WERI-Rb-1 (cell line): ENCODE data around the gene ASTN1.

Experiments used
- DNase-seq: peaks from one replicate; pipeline ENCODE4 v3.0.0-alpha.2; 2020
- H3K27ac ChIP-seq: fragments of 250-450 bp; sonication (Bioruptor Pico); 2 replicates; pipeline ENCODE4 v1.5.1; 2020; ENCODE audit warnings: mild to moderate bottlenecking, moderate library complexity
- H3K27me3 ChIP-seq: fragments of 250-450 bp; sonication (Bioruptor Pico); 2 replicates; pipeline ENCODE4 v1.5.1; 2021; ENCODE audit warnings: mild to moderate bottlenecking, low read depth, moderate library complexity; ENCODE audit not compliant: insufficient read depth, severe bottlenecking
- H3K36me3 ChIP-seq: fragments of 250-450 bp; sonication (Bioruptor Pico); 2 replicates; pipeline ENCODE4 v1.5.1; 2020; ENCODE audit warnings: mild to moderate bottlenecking, moderate library complexity
- H3K4me3 ChIP-seq: 2 replicates; pipeline ENCODE4 v1.5.1; 2011; ENCODE audit warnings: low read depth, mild to moderate bottlenecking, control low read depth, low read length
- H3K9me3 ChIP-seq: fragments of 250-450 bp; sonication (Bioruptor Pico); 2 replicates; pipeline ENCODE4 v1.5.1; 2021; ENCODE audit warnings: mild to moderate bottlenecking, moderate library complexity; ENCODE audit not compliant: severe bottlenecking
- TF ChIP-seq, protein P1 (sequence below): IDR thresholded peaks from 2 replicates; pipeline ENCODE4 v1.5.1; 2011; ENCODE audit warnings: low read depth, mild to moderate bottlenecking, control low read depth, inconsistent platforms, low read length

The ASTN1 gene

DNA sequence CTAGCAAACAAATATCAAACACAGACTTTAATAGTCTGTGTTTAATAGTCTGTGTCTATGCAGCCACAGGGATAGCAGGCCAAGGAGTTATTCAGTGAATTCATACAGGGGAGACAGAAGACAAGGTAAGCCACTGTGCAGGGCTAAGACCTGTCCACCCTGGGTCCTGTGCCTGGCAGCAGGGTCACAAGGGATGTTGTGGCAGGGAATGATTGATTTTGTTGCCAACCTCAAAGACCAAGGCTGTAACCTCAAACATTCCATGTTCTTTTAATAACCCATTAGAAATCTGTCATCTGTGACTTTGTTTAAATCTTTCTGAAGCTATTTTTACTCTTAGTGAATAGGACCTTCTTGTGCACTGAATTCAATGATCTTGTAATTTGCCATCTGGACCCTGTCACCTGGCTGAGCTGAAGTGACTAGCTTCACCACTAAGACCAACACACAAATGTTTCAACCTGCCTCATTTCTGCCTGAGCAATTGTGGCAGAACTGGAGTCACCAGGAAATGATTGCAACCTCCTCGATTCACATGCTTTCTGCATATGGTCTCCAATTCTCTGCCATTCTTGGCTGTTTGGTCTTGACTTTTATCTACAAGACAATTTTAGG, 154.2 kb downstream of the ASTN1 start:
- Histone ChIP-seq H3K4me3 (no peak overlapping the region), H3K36me3 (no peaks in the 10 kb centered on the region), H3K27ac (peak overlapping the region; percentile 12), H3K27me3 (no peaks in the 10 kb centered on the region), H3K9me3 (no peaks in the 10 kb centered on the region)
- TF ChIP-seq, protein P1, sequence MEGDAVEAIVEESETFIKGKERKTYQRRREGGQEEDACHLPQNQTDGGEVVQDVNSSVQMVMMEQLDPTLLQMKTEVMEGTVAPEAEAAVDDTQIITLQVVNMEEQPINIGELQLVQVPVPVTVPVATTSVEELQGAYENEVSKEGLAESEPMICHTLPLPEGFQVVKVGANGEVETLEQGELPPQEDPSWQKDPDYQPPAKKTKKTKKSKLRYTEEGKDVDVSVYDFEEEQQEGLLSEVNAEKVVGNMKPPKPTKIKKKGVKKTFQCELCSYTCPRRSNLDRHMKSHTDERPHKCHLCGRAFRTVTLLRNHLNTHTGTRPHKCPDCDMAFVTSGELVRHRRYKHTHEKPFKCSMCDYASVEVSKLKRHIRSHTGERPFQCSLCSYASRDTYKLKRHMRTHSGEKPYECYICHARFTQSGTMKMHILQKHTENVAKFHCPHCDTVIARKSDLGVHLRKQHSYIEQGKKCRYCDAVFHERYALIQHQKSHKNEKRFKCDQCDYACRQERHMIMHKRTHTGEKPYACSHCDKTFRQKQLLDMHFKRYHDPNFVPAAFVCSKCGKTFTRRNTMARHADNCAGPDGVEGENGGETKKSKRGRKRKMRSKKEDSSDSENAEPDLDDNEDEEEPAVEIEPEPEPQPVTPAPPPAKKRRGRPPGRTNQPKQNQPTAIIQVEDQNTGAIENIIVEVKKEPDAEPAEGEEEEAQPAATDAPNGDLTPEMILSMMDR: no peak
- DNase-seq: peak; percentile 58

GRCh38 chr1:177008653-177009052, 155.9 kb downstream of the ASTN1 start:
- Histone ChIP-seq H3K9me3 (no peaks in the 10 kb centered on the region), H3K36me3 (no peaks in the 10 kb centered on the region), H3K27ac (no peak overlapping the region), H3K4me3 (no peak overlapping the region), H3K27me3 (no peaks in the 10 kb centered on the region)
- TF ChIP-seq, protein P1: no peak
- DNase-seq: no peak

DNA sequence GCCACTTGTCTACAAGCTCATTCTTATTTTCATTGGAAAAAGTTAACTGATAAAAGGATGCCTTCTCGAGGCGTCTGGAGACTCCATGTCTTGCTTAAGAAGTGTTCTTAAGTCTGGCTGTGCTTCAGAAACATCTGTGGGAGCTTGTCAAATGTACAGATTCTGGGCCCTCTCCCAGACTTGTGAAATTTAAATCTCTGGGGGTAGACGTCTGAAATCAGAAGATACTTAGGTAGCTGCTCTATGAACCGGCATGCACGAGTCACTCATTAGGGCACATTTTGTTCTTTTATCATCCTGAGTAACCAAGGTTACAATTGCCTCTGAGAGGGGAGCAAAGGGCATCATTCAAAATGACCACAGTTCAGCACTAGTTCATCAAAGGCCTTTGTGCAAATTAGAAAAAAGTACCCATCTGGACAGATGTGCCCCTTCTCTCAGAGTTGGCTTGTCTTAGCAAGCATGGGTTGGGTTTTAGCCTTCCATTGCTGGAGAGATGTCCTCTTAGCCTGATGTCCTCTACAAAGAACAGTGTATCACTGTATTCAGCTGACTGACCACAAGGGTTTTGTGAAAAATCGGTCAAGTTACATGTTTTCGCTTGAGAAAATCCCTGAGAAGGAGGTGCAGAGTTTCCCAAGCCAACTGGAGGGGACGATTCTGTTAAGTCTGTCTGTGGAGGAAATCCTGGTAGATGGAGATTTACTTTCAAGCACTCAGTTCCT, 156.9 kb downstream of the ASTN1 start:
- TF ChIP-seq, protein P1: no peak
- no peak for DNase-seq
- Histone ChIP-seq H3K27me3 (no peaks in the 10 kb centered on the region), H3K9me3 (no peaks in the 10 kb centered on the region), H3K27ac (no peak overlapping the region), H3K36me3 (no peaks in the 10 kb centered on the region), H3K4me3 (no peak overlapping the region)

DNA sequence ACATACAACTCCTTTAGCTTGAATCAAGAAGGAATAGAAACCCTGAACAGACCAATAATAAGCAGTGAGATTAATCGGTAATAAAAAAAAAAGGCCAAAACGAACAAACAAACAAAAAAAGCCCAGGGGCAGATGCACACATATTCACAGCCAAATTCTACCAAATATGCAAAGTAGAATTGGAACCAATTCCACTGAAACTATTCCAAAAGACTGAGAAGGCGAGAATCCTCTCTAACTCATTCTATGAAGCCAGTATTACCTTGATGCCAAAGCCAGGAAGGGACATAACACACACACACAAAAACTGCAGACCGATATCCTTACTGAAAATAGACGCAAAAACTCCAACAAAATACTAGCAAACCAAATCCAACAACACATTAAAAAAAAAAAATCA, 161.6 kb downstream of the ASTN1 start:
- TF ChIP-seq, protein P1: no peak
- Histone ChIP-seq H3K9me3 (no peaks in the 10 kb centered on the region), H3K27me3 (no peaks in the 10 kb centered on the region), H3K4me3 (no peak overlapping the region), H3K27ac (no peak overlapping the region), H3K36me3 (no peaks in the 10 kb centered on the region)
- DNase-seq: no peak

GRCh38 chr1:177001556-177001955, 163.0 kb downstream of the ASTN1 start:
- no peak overlapping the region for H3K4me3 ChIP-seq
- no peaks in the 10 kb centered on the region for H3K36me3 ChIP-seq
- H3K27me3 ChIP-seq: no peaks in the 10 kb centered on the region
- DNase-seq: no peak
- TF ChIP-seq, protein P1: no peak
- no peak overlapping the region for H3K27ac ChIP-seq
- no peaks in the 10 kb centered on the region for H3K9me3 ChIP-seq
